GM23338 (cell line): ENCODE measurements around the gene POU1F1. TPM values are rescaled to one million over a fixed set of nuclear protein-coding genes. Genes with fewer than 3 reads are reported as not detected.

ENCODE experiments used
- ATAC-seq: fragments of 200-7000 bp; cut with Tn5 transposase; 3 replicates; pipeline ENCODE4 v1.9.1; 2020
- DNase-seq: peaks from one replicate; pipeline ENCODE4 v3.0.0-alpha.2; 2015; ENCODE audit warnings: low spot score
- H2AFZ ChIP-seq: fragments of 200-600 bp; sonication (generic); 2 replicates; pipeline ENCODE4 v1.8.0; 2016; ENCODE audit warnings: antibody characterized with exemption, mild to moderate bottlenecking, moderate library complexity
- H3F3A ChIP-seq: fragments of 200-600 bp; sonication (generic); replicated peaks from 2 replicates; pipeline ENCODE4 v1.8.0; 2017; ENCODE audit warnings: antibody characterized with exemption, mixed run types, low read depth
- H3K27ac ChIP-seq: fragments of 200-600 bp; sonication (generic); 2 replicates; pipeline ENCODE4 v1.6.1; 2016; ENCODE audit warnings: low read depth
- H3K27me3 ChIP-seq: fragments of 200-600 bp; sonication (generic); 2 replicates; pipeline ENCODE4 v1.8.0; 2016; ENCODE audit warnings: mild to moderate bottlenecking, mixed run types, moderate library complexity; ENCODE audit not compliant: insufficient read depth
- H3K36me3 ChIP-seq: fragments of 200-600 bp; sonication (generic); 2 replicates; pipeline ENCODE4 v1.8.0; 2016; ENCODE audit warnings: mild to moderate bottlenecking; ENCODE audit not compliant: insufficient read depth
- H3K4me1 ChIP-seq: fragments of 200-600 bp; sonication (generic); 2 replicates; pipeline ENCODE4 v1.8.0; 2016; ENCODE audit warnings: mild to moderate bottlenecking, moderate library complexity; ENCODE audit not compliant: insufficient read depth
- H3K4me2 ChIP-seq: fragments of 200-600 bp; sonication (generic); 2 replicates; pipeline ENCODE4 v1.7.1; 2017; ENCODE audit warnings: mixed run types
- H3K4me3 ChIP-seq: fragments of 200-600 bp; sonication (generic); 2 replicates; pipeline ENCODE4 v1.6.1; 2016; ENCODE audit warnings: mixed run types
- H3K79me2 ChIP-seq: fragments of 200-600 bp; sonication (generic); replicated peaks from 2 replicates; pipeline ENCODE4 v1.8.0; 2017; ENCODE audit warnings: mild to moderate bottlenecking; ENCODE audit not compliant: insufficient read depth
- H3K9me2 ChIP-seq: fragments of 200-600 bp; sonication (generic); 2 replicates; pipeline ENCODE4 v1.8.0; 2017; ENCODE audit not compliant: insufficient read depth
- H4K20me1 ChIP-seq: fragments of 200-600 bp; sonication (generic); replicated peaks from 2 replicates; pipeline ENCODE4 v1.8.0; 2017; ENCODE audit warnings: mild to moderate bottlenecking; ENCODE audit not compliant: insufficient read depth
- H3K27ac Mint-ChIP-seq: 2 replicates; pipeline ENCODE4 v1.8.0; 2020; ENCODE audit warnings: inconsistent platforms, mild to moderate bottlenecking, moderate library complexity, mixed read lengths
- H3K27me3 Mint-ChIP-seq: 3 replicates; pipeline ENCODE4 v1.8.0; 2022; ENCODE audit warnings: low read depth, mild to moderate bottlenecking, moderate library complexity, mixed read lengths, inconsistent platforms; ENCODE audit not compliant: insufficient read depth, poor library complexity
- H3K36me3 Mint-ChIP-seq: 3 replicates; pipeline ENCODE4 v1.8.0; 2021; ENCODE audit warnings: low read depth, mild to moderate bottlenecking, inconsistent platforms, moderate library complexity, mixed read lengths
- H3K4me1 Mint-ChIP-seq: 3 replicates; pipeline ENCODE4 v1.8.0; 2020; ENCODE audit warnings: mild to moderate bottlenecking, inconsistent platforms, mixed read lengths
- H3K4me3 Mint-ChIP-seq: 3 replicates; pipeline ENCODE4 v1.8.0; 2021; ENCODE audit warnings: moderate library complexity, mild to moderate bottlenecking, inconsistent platforms, mixed read lengths
- H3K9me3 Mint-ChIP-seq: 3 replicates; pipeline ENCODE4 v1.8.0; 2020; ENCODE audit warnings: moderate library complexity, mild to moderate bottlenecking, inconsistent platforms, mixed read lengths
- CREB1 ChIP-seq: fragments of 250-450 bp; sonication (Bioruptor Pico); IDR thresholded peaks from 2 replicates; pipeline ENCODE4 v1.5.0; 2020; ENCODE audit warnings: low read depth, mild to moderate bottlenecking, moderate library complexity
- EZH2phosphoT487 ChIP-seq: fragments of 200-600 bp; sonication (generic); IDR thresholded peaks from one replicate; pipeline ENCODE4 v1.8.1; 2018; ENCODE audit warnings: antibody characterized with exemption; ENCODE audit not compliant: unreplicated experiment
- JUNB ChIP-seq: IDR thresholded peaks from one replicate; pipeline ENCODE4 v1.6.1; 2016; ENCODE audit warnings: antibody characterized with exemption; ENCODE audit not compliant: unreplicated experiment
- NANOG ChIP-seq: IDR thresholded peaks from 2 replicates; pipeline ENCODE4 v1.6.1; 2016; ENCODE audit warnings: antibody characterized with exemption, borderline replicate concordance
- POLR2AphosphoS5 ChIP-seq: IDR thresholded peaks from 2 replicates; pipeline ENCODE4 v1.6.1; 2016; ENCODE audit warnings: antibody characterized with exemption, low read depth
- REST ChIP-seq: IDR thresholded peaks from one replicate; pipeline ENCODE4 v1.6.1; 2018; ENCODE audit warnings: antibody characterized with exemption; ENCODE audit not compliant: unreplicated experiment
- STAT1 ChIP-seq: IDR thresholded peaks from one replicate; pipeline ENCODE4 v1.6.1; 2016; ENCODE audit warnings: antibody characterized with exemption; ENCODE audit not compliant: unreplicated experiment
- ZNF114 ChIP-seq: fragments of 250-450 bp; sonication (Bioruptor Pico); IDR thresholded peaks from 2 replicates; pipeline ENCODE4 v1.5.0; 2020; ENCODE audit warnings: mild to moderate bottlenecking, moderate library complexity
- ZNF331 ChIP-seq: fragments of 250-450 bp; sonication (Bioruptor Pico); IDR thresholded peaks from 2 replicates; pipeline ENCODE4 v1.5.0; 2020; ENCODE audit warnings: low read depth, mild to moderate bottlenecking, moderate library complexity
- ZNF462 ChIP-seq: fragments of 250-450 bp; sonication (Bioruptor Pico); IDR thresholded peaks from 2 replicates; pipeline ENCODE4 v1.5.0; 2020; ENCODE audit warnings: mild to moderate bottlenecking, moderate library complexity
- polyA plus RNA-seq: library from polyadenylated mRNA; unstranded; fragments of >200 nt; fragmentation: Nextera tagmentation; extraction: Ambion mirVana; gene quantifications from 2 replicates; pipeline ENCODE4 v1.2.1, GENCODE V29; 2016
- total RNA-seq: library from RNA; depleted of rRNA; stranded (reverse); fragments of >200 nt; shearing (Covaris generic); gene quantifications from 2 replicates; pipeline ENCODE4 v1.2.3, GENCODE V29; 2014
- TF ChIP-seq, protein P1 (sequence below), 2 experiments: fragments of 200-600 bp in 1 of 2; sonication (generic) in 1 of 2; conservative IDR thresholded peaks; 2 replicates each; pipeline versions ENCODE4 v1.5.1 to v1.6.1; 2016 to 2017; ENCODE audit warnings: antibody characterized with exemption in 2 of 2, low read depth in 2 of 2, mild to moderate bottlenecking in 2 of 2, moderate library complexity in 1 of 2
- TF ChIP-seq, protein P2 (sequence below): IDR thresholded peaks from 2 replicates; pipeline ENCODE4 v1.6.1; 2016; ENCODE audit warnings: antibody characterized with exemption

The POU1F1 gene
- total and polyA plus RNA-seq, 2 experiments from 2014 or later = not detected

- TF ChIP-seq ZNF462 (CRISPR knock-in tag) (no peak), CREB1 (CRISPR knock-in tag) (no peak), STAT1 (no peak)
Measured at GRCh38 chr3:87227835-87228144, 48.6 kb downstream of the POU1F1 start (continued).

DNA sequence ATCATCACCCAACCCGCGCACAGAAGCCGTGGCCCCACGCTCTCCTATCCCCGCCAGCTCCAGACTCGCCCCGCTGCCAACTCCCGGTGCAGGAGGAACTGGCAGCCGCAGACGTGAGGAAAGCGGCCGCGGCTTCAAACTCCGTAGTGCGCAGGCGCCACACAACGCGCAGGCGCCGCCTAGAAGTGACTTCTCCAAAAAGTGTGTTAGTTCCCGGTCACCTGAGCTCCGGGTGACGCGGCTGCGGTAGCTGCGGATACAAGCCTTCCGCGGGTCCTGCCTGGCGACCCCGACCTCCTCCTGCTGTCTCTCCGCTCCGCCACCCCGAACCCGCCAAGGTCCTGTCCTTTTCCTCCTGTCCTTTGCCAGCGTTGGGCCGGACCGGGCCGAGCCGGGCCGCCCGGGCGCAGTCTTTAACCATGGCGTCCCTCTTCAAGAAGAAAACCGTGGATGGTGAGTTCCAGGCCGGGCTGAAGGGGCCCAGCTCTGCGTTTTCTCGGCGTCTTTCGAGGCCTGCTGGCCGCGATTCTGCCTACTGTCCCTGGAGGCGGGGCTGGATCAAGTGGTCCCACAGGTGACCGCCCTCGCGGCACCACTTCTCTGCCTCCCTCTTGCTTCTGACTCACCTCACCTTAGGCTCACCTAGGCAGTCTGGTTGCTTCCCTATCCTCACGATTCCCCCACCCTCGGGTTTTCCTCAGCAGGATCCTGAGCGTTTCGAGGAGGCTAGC is 49.1 kb downstream of the POU1F1 start, which contains the start of gene CHMP2B:
Gene CHMP2B, plus strand, starts transcription at position 206 of the 731 bp plus-strand sequence. Its CDS starts 214 bp downstream, at position 420.
- peak within 1 kb of the TSS; percentile 99 for H3K27ac Mint-ChIP-seq
- TF ChIP-seq, protein P1, sequence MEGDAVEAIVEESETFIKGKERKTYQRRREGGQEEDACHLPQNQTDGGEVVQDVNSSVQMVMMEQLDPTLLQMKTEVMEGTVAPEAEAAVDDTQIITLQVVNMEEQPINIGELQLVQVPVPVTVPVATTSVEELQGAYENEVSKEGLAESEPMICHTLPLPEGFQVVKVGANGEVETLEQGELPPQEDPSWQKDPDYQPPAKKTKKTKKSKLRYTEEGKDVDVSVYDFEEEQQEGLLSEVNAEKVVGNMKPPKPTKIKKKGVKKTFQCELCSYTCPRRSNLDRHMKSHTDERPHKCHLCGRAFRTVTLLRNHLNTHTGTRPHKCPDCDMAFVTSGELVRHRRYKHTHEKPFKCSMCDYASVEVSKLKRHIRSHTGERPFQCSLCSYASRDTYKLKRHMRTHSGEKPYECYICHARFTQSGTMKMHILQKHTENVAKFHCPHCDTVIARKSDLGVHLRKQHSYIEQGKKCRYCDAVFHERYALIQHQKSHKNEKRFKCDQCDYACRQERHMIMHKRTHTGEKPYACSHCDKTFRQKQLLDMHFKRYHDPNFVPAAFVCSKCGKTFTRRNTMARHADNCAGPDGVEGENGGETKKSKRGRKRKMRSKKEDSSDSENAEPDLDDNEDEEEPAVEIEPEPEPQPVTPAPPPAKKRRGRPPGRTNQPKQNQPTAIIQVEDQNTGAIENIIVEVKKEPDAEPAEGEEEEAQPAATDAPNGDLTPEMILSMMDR (conservative IDR thresholded peaks at IDR 0.05; ENCODE audit: low read depth in 2 of 2) = no peak
- TF ChIP-seq CREB1 (CRISPR knock-in tag) = peak; percentile 64
- no peak for TF ChIP-seq EZH2phosphoT487
- no peak for TF ChIP-seq REST
- TF ChIP-seq, protein P2, sequence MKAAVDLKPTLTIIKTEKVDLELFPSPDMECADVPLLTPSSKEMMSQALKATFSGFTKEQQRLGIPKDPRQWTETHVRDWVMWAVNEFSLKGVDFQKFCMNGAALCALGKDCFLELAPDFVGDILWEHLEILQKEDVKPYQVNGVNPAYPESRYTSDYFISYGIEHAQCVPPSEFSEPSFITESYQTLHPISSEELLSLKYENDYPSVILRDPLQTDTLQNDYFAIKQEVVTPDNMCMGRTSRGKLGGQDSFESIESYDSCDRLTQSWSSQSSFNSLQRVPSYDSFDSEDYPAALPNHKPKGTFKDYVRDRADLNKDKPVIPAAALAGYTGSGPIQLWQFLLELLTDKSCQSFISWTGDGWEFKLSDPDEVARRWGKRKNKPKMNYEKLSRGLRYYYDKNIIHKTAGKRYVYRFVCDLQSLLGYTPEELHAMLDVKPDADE = no peak
- no peak for TF ChIP-seq ZNF331 (CRISPR knock-in tag)
- no peak for TF ChIP-seq NANOG
- TF ChIP-seq JUNB = no peak
- peak; percentile 77; the same call in 1 of the 2 replicates for TF ChIP-seq POLR2AphosphoS5
- TF ChIP-seq ZNF114 = no peak
- H3K27me3 Mint-ChIP-seq = peaks cover 7% of the 10 kb centered on the region
- Histone ChIP-seq H3K27ac (peak within 1 kb of the TSS; percentile 95), H2AFZ (peak within 1 kb of the TSS; percentile 95), H3K4me3 (peak within 1 kb of the TSS; percentile 95), H3K4me2 (peak within 1 kb of the TSS; percentile 78), H3K9me2 (no peaks in the 10 kb centered on the region), H3K36me3 (no peaks in the 10 kb centered on the region), H3K27me3 (no peaks in the 10 kb centered on the region), H3K79me2 (peaks cover 49% of the 10 kb centered on the region), H4K20me1 (0 out of 2 replicates have a peak, but pooled peaks cover 8% of the 10 kb centered on the region), H3F3A (no peaks in the 10 kb centered on the region), H3K4me1 (peaks cover 23% of the 10 kb centered on the region)
- peak; percentile 92 for ATAC-seq
- peaks cover 30% of the 10 kb centered on the region for H3K4me1 Mint-ChIP-seq
- peak; percentile 94 for DNase-seq
- peak within 1 kb of the TSS; percentile 93 for H3K4me3 Mint-ChIP-seq
- no peaks in the 10 kb centered on the region for H3K9me3 Mint-ChIP-seq
- no peaks in the 10 kb centered on the region for H3K36me3 Mint-ChIP-seq
